Thyroid gland (tissue), 4 donors: Measurements from ENCODE around the gene AMFR. TPM values are rescaled to one million over a fixed set of nuclear protein-coding genes. Genes with fewer than 3 reads are reported as not detected.

ENCODE experiments used
- DNase-seq, 2 donors: peaks; one replicate each; pipeline ENCODE4 v3.0.0-alpha.2; 2019
- H3K27ac ChIP-seq, 3 donors: fragments of 200-600 bp; sonication (generic); 1 replicate in 2 of 3; 2 replicates in 1 of 3; pipeline ENCODE4 v1.5.1; 2016 to 2019; ENCODE audit warnings: mild to moderate bottlenecking in 1 of 3, moderate library complexity in 1 of 3
- H3K27me3 ChIP-seq: fragments of 200-600 bp; sonication (generic); one replicate; pipeline ENCODE4 v1.5.1; 2019
- H3K36me3 ChIP-seq, 2 donors: fragments of 200-600 bp; sonication (generic); one replicate each; pipeline ENCODE4 v1.5.1; 2016 to 2019
- H3K4me1 ChIP-seq, 2 donors: fragments of 200-600 bp; sonication (generic); one replicate each; pipeline ENCODE4 v1.5.1; 2017 to 2019
- H3K4me3 ChIP-seq, 3 donors: fragments of 200-600 bp; sonication (generic); replicated peaks in 1 of 3; 1 replicate in 2 of 3; 2 replicates in 1 of 3; pipeline ENCODE4 v1.5.1; 2016; ENCODE audit warnings: mild to moderate bottlenecking in 1 of 3
- H3K9me3 ChIP-seq: fragments of 200-600 bp; sonication (generic); one replicate; pipeline ENCODE4 v1.5.1; 2017
- CTCF ChIP-seq, 6 experiments: fragments of 200-600 bp in 3 of 6; fragments of 450-650 bp in 3 of 6; sonication (generic) in 3 of 6; IDR thresholded peaks; one replicate each; pipeline ENCODE4 v1.5.1; 2016 to 2019; ENCODE audit warnings: antibody characterized with exemption in 6 of 6, mild to moderate bottlenecking in 2 of 6, inconsistent platforms in 1 of 6, moderate library complexity in 1 of 6
- POLR2A ChIP-seq, 2 donors: fragments of 450-650 bp; IDR thresholded peaks; one replicate each; pipeline ENCODE4 v1.6.1; 2017; ENCODE audit warnings: antibody characterized with exemption in 2 of 2, mild to moderate bottlenecking in 2 of 2, moderate library complexity in 1 of 2
- WGBS, 2 donors: methylation state at CpG; one replicate each; pipeline ENCODE4 v1.1.5; 2017; 5-methylcytosine and 5-hydroxymethylcytosine counted together
- intact Hi-C: fragments of 100-400 bp; cut with DNase I; formaldehyde crosslinking; loops from one replicate; pipeline ENCODE4 v1.15.1; 2023
- total RNA-seq, 4 donors: library from RNA; depleted of rRNA; stranded (reverse); fragments of >200 nt; gene quantifications; one replicate each; pipeline ENCODE4 v1.2.3, GENCODE V29; 2016

The AMFR gene
- total RNA-seq, 4 donors from 2014 or later: 130 to 167 (median 146) TPM

- H3K36me3 ChIP-seq: no peaks in the 10 kb centered on the region
- no peaks in the 10 kb centered on the region for H3K9me3 ChIP-seq
- no peaks in the 10 kb centered on the region for H3K27me3 ChIP-seq
- peaks cover 32 to 43% of the 10 kb centered on the region in 2 donors for H3K4me1 ChIP-seq
- H3K27ac ChIP-seq: no peak overlapping the region
- TF ChIP-seq POLR2A (IDR thresholded peaks at IDR 0.05) (no peak), CTCF (IDR thresholded peaks at IDR 0.05) (no peak)
- 94 to 95% methylated on average over 2 of the region's 2 CpGs for WGBS, 2 donors
- no peak overlapping the region for H3K4me3 ChIP-seq
- intact Hi-C loops: no loop called here
- DNase-seq: no peak
Observed at GRCh38 chr16:56421313-56421712, 4.0 kb downstream of the AMFR start.

GRCh38 chr16:56420613-56421012 is 4.7 kb downstream of the AMFR start:
- H3K9me3 ChIP-seq: no peaks in the 10 kb centered on the region
- intact Hi-C loops: no loop called here
- TF ChIP-seq POLR2A (IDR thresholded peaks at IDR 0.05) (no peak), CTCF (IDR thresholded peaks at IDR 0.05) (no peak)
- H3K36me3 ChIP-seq: no peaks in the 10 kb centered on the region
- no peaks in the 10 kb centered on the region for H3K27me3 ChIP-seq
- H3K4me1 ChIP-seq: peaks cover 32 to 43% of the 10 kb centered on the region in 2 donors
- DNase-seq: no peak
- no peak overlapping the region for H3K27ac ChIP-seq
- H3K4me3 ChIP-seq: no peak overlapping the region

GRCh38 chr16:56419740-56420548 is 5.4 kb downstream of the AMFR start:
- no peak overlapping the region for H3K4me3 ChIP-seq
- WGBS, 2 donors: 90 to 92% methylated on average over 8 of the region's 8 CpGs
- H3K27me3 ChIP-seq: no peaks in the 10 kb centered on the region
- DNase-seq: no peak
- intact Hi-C loops: no loop called here
- H3K4me1 ChIP-seq: peaks cover 32 to 43% of the 10 kb centered on the region in 2 donors
- TF ChIP-seq POLR2A (IDR thresholded peaks at IDR 0.05) (no peak), CTCF (IDR thresholded peaks at IDR 0.05) (no peak)
- H3K36me3 ChIP-seq: no peaks in the 10 kb centered on the region
- H3K9me3 ChIP-seq: no peaks in the 10 kb centered on the region
- H3K27ac ChIP-seq: no peak overlapping the region

- TF ChIP-seq POLR2A (IDR thresholded peaks at IDR 0.05) (no peak), CTCF (IDR thresholded peaks at IDR 0.05) (no peak)
- Histone ChIP-seq H3K9me3 (no peaks in the 10 kb centered on the region), H3K4me3 (no peak overlapping the region), H3K36me3 (no peaks in the 10 kb centered on the region), H3K27ac (no peak overlapping the region), H3K27me3 (no peaks in the 10 kb centered on the region), H3K4me1 (peaks cover 20 to 30% of the 10 kb centered on the region in 2 donors)
- WGBS, 2 donors: 95 to 99% methylated on average over 4 of the region's 4 CpGs
- DNase-seq: no peak
- intact Hi-C loops: no loop called here
Observed at GRCh38 chr16:56417138-56417537, 8.2 kb downstream of the AMFR start.

DNA sequence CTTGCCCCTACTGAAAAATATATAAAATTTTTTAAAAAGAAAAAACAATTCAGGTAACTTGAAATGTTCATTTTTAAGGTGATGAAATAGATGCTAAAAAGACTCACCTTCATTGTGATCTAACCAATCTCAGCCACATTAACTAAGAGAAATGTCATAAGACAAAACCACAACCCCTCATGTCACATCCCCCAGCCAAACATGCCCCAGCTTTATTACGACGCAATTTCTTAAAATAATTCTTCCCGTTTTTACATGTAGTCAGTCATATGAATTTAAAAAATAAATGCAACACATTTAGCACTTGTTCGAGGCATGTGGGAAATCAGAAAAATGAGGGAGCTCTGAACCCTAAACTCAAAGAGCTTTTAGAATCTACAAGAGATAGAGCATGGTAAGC is 9.5 kb downstream of the AMFR start:
- H3K4me1 ChIP-seq: peaks cover 11 to 17% of the 10 kb centered on the region in 2 donors
- 92 to 96% methylated on average over 4 of the region's 4 CpGs for WGBS, 2 donors
- H3K9me3 ChIP-seq: no peaks in the 10 kb centered on the region
- no peak for DNase-seq
- no peak overlapping the region for H3K4me3 ChIP-seq
- H3K27me3 ChIP-seq: no peaks in the 10 kb centered on the region
- no peaks in the 10 kb centered on the region for H3K36me3 ChIP-seq
- TF ChIP-seq CTCF (IDR thresholded peaks at IDR 0.05): no peak
- TF ChIP-seq POLR2A (IDR thresholded peaks at IDR 0.05): no peak
- no peak overlapping the region for H3K27ac ChIP-seq
- intact Hi-C loops: no loop called here
